Endothelial cell of umbilical vein (primary cell): ENCODE data around the gene ITM2C.

ENCODE experiments used
- EZH2 ChIP-seq: IDR thresholded peaks from 2 replicates; pipeline ENCODE4 v1.6.1; 2012; ENCODE audit warnings: borderline replicate concordance, low read depth, mild to moderate bottlenecking, moderate library complexity, low read length, inconsistent platforms; ENCODE audit not compliant: severe bottlenecking
- TF ChIP-seq, protein P1 (sequence below), 2 donors: IDR thresholded peaks; 1 replicate in 1 of 2; 2 replicates in 1 of 2; pipeline ENCODE4 v1.5.1; 2011; ENCODE audit warnings: low read length in 2 of 2, mild to moderate bottlenecking in 2 of 2, moderate library complexity in 2 of 2, control low read depth in 1 of 2, inconsistent platforms in 1 of 2, low read depth in 1 of 2; ENCODE audit not compliant: insufficient read depth in 1 of 2; ENCODE audit errors: extremely low read depth in 1 of 2

GRCh38 chr2:230903231-230904150 is 38.7 kb downstream of the ITM2C start:
- no peak for TF ChIP-seq EZH2
- TF ChIP-seq, protein P1, sequence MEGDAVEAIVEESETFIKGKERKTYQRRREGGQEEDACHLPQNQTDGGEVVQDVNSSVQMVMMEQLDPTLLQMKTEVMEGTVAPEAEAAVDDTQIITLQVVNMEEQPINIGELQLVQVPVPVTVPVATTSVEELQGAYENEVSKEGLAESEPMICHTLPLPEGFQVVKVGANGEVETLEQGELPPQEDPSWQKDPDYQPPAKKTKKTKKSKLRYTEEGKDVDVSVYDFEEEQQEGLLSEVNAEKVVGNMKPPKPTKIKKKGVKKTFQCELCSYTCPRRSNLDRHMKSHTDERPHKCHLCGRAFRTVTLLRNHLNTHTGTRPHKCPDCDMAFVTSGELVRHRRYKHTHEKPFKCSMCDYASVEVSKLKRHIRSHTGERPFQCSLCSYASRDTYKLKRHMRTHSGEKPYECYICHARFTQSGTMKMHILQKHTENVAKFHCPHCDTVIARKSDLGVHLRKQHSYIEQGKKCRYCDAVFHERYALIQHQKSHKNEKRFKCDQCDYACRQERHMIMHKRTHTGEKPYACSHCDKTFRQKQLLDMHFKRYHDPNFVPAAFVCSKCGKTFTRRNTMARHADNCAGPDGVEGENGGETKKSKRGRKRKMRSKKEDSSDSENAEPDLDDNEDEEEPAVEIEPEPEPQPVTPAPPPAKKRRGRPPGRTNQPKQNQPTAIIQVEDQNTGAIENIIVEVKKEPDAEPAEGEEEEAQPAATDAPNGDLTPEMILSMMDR (IDR thresholded peaks at IDR 0.05; ENCODE audit: extremely low read depth in 1 of 2, insufficient read depth in 1 of 2, low read depth in 1 of 2, low read length in 2 of 2): no peak
